ENCODE results near the gene RHD.

GRCh38 chr1:25257196-25257595 lies 15.1 kb upstream of the RHD start:
- TF ChIP-seq CTCF (IDR thresholded peaks at IDR 0.05; ENCODE audit: insufficient read depth, low read length, poor library complexity, severe bottlenecking) (no peak), EZH2phosphoT487 (conservative IDR thresholded peaks at IDR 0.05; ENCODE audit: low read length) (no peak)
